Vagina (tissue), 2 donors: ENCODE data around the gene RASGRP4. TPM values are rescaled to one million over a fixed set of nuclear protein-coding genes. Genes with fewer than 3 reads are reported as not detected.

ENCODE experiments used
- DNase-seq, 2 donors: peaks; one replicate each; pipeline ENCODE4 v3.0.0-alpha.2; 2017; ENCODE audit errors: extremely low spot score in 2 of 2
- H3K27ac ChIP-seq: fragments of 200-600 bp; sonication (generic); one replicate; pipeline ENCODE4 v1.5.1; 2019
- H3K27me3 ChIP-seq: fragments of 200-600 bp; sonication (generic); one replicate; pipeline ENCODE4 v1.5.1; 2019
- H3K36me3 ChIP-seq, 2 donors: fragments of 200-600 bp; sonication (generic); one replicate each; pipeline ENCODE4 v1.5.1; 2017 to 2019
- H3K4me1 ChIP-seq: fragments of 200-600 bp; sonication (generic); one replicate; pipeline ENCODE4 v1.5.1; 2019
- H3K4me3 ChIP-seq, 2 donors: fragments of 200-600 bp; sonication (generic); 1 replicate in 1 of 2; 2 replicates in 1 of 2; pipeline ENCODE4 v1.5.1; 2016 to 2019
- H3K9me3 ChIP-seq: fragments of 200-600 bp; sonication (generic); one replicate; pipeline ENCODE4 v1.5.1; 2019
- CTCF ChIP-seq, 3 experiments: fragments of 450-650 bp in 2 of 3; fragments of 200-600 bp in 1 of 3; sonication (generic) in 1 of 3; IDR thresholded peaks; one replicate each; pipeline ENCODE4 v1.5.1; 2017 to 2019; ENCODE audit warnings: antibody characterized with exemption in 3 of 3, mild to moderate bottlenecking in 2 of 3, moderate library complexity in 2 of 3
- POLR2A ChIP-seq, 2 donors: fragments of 450-650 bp; IDR thresholded peaks; one replicate each; pipeline ENCODE4 v1.6.1; 2017; ENCODE audit warnings: antibody characterized with exemption in 2 of 2, mild to moderate bottlenecking in 2 of 2, moderate library complexity in 2 of 2
- POLR2AphosphoS5 ChIP-seq, 2 donors: sonication (generic); formaldehyde crosslinking; IDR thresholded peaks; one replicate each; pipeline ENCODE4 v1.9.0; 2017; ENCODE audit warnings: antibody characterized with exemption in 2 of 2, mild to moderate bottlenecking in 2 of 2, low read depth in 1 of 2; ENCODE audit not compliant: insufficient read depth in 1 of 2
- intact Hi-C: fragments of 100-400 bp; cut with DNase I; formaldehyde crosslinking; loops from one replicate; pipeline ENCODE4 v1.15.1; 2023
- total RNA-seq: library from RNA; depleted of rRNA; stranded (reverse); fragments of >200 nt; gene quantifications from one replicate; pipeline ENCODE4 v1.2.3, GENCODE V29; 2016

Gene RASGRP4
- total RNA-seq, 1 donor from 2014 or later: 2.9 TPM

GRCh38 chr19:38385804-38386257 is 40.2 kb downstream of the RASGRP4 start:
- H3K9me3 ChIP-seq: no peaks in the 10 kb centered on the region
- no peak overlapping the region for H3K27ac ChIP-seq
- DNase-seq: no peak
- intact Hi-C loops: no loop called here
- H3K4me3 ChIP-seq: no peak overlapping the region
- peaks cover 0 to 36% of the 10 kb centered on the region in 2 donors for H3K36me3 ChIP-seq
- no peaks in the 10 kb centered on the region for H3K27me3 ChIP-seq
- TF ChIP-seq POLR2A (IDR thresholded peaks at IDR 0.05) (no peak), CTCF (IDR thresholded peaks at IDR 0.05) (no peak), POLR2AphosphoS5 (IDR thresholded peaks at IDR 0.05; ENCODE audit: insufficient read depth in 1 of 2, low read depth in 1 of 2) (no peak)
- peaks cover 39% of the 10 kb centered on the region for H3K4me1 ChIP-seq

DNA sequence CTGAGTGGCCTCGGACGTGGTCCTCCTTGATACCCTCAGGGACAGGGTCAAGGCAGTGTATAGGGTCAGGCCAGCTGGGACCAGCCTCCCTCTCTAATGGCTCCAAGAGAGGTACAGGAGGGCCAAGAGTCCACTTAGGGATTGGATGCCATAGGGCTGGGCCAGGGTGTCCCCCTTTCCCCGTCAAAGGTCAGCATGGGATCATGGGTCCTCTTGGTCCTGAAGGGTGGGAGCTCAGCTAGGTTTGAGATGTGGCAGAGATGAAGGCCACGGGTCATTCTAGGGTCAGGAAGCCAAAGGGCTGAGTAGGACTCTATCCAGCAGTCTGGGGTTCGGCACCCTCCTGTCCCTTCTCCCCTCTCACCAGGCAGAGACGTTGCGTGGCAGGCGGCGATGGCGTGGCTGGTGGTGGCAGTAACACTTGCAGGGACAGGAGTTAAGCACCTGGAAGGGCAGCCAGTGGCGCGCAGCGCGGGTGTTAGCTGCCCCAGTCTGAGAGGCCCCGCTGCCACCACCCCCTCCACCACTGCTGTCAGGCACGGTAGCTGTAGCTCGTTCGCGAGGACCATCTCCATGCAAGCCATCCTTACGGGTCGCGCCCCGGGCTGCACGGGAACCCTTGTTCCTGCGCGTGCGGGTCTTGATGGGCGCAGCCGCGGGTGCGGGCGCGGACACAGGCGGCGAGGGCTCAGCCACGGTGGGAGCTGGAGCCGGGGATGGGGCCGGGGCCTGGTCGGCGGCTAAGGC is 40.8 kb downstream of the RASGRP4 start:
- H3K36me3 ChIP-seq: peaks cover 0 to 42% of the 10 kb centered on the region in 2 donors
- TF ChIP-seq CTCF (IDR thresholded peaks at IDR 0.05): no peak
- TF ChIP-seq POLR2AphosphoS5 (IDR thresholded peaks at IDR 0.05; ENCODE audit: insufficient read depth in 1 of 2, low read depth in 1 of 2): no peak
- TF ChIP-seq POLR2A (IDR thresholded peaks at IDR 0.05): no peak
- H3K27ac ChIP-seq: no peak overlapping the region
- intact Hi-C loops: no loop called here
- H3K27me3 ChIP-seq: no peaks in the 10 kb centered on the region
- H3K9me3 ChIP-seq: no peaks in the 10 kb centered on the region
- DNase-seq: no peak
- peaks cover 39% of the 10 kb centered on the region for H3K4me1 ChIP-seq
- no peak overlapping the region for H3K4me3 ChIP-seq

DNA sequence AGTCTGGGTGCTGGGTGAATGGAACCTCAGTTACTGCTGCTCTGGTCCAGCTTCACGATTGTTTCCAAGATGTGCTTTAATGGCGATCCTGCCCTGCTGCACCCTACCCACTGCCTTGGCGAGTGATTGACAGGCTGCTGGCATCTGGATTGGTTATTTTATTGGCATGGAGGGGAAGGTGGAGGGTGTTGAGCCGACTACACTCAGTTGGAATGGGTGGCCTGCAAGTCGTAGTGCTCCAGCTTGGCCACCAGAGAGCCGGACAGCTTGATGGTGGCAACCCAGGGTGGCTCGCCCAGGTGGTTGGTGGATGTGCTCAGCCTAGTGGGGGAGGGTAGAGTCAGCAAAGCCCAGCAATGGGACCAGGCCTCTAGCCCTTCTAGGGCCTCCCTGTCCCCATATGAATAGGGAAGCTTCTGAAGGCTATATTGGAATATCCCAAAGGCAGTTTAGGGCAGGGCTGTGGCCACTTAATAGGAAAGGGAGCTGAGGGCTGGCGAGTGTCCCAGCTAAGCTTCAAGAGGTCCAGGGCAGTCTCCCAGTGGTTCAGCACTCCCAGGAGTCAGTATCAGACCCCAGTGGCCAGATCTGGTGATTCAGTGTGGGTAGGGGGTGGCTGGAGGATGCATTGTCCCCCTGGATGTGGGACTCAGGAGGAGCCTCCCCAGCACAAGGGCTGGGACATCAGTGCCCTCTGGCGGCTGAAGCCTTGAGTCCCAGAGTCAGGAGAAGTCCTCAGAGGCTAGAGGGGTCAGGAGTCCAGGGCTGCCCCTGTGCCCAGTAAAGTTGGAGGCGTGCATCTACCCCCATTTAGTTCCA is 41.6 kb downstream of the RASGRP4 start:
- no peaks in the 10 kb centered on the region for H3K27me3 ChIP-seq
- intact Hi-C loops: no loop called here

GRCh38 chr19:38383743-38384142 is 42.3 kb downstream of the RASGRP4 start:
- intact Hi-C loops: no loop called here
- H3K4me1 ChIP-seq: peaks cover 30% of the 10 kb centered on the region
- H3K4me3 ChIP-seq: no peak overlapping the region
- TF ChIP-seq POLR2A (IDR thresholded peaks at IDR 0.05) (no peak), POLR2AphosphoS5 (IDR thresholded peaks at IDR 0.05; ENCODE audit: insufficient read depth in 1 of 2, low read depth in 1 of 2) (no peak), CTCF (IDR thresholded peaks at IDR 0.05) (no peak)
- no peaks in the 10 kb centered on the region for H3K9me3 ChIP-seq
- H3K27ac ChIP-seq: no peak overlapping the region
- no peak for DNase-seq
- H3K36me3 ChIP-seq: peaks cover 0 to 53% of the 10 kb centered on the region in 2 donors
- H3K27me3 ChIP-seq: no peaks in the 10 kb centered on the region

More for the DNA sequence above, 41.6 kb downstream of the RASGRP4 start:
- Histone ChIP-seq H3K9me3 (no peaks in the 10 kb centered on the region), H3K4me3 (no peak overlapping the region), H3K36me3 (peaks cover 0 to 49% of the 10 kb centered on the region in 2 donors), H3K4me1 (peaks cover 36% of the 10 kb centered on the region), H3K27ac (no peak overlapping the region)
- DNase-seq: no peak
- TF ChIP-seq POLR2A (IDR thresholded peaks at IDR 0.05): no peak
- TF ChIP-seq POLR2AphosphoS5 (IDR thresholded peaks at IDR 0.05; ENCODE audit: insufficient read depth in 1 of 2, low read depth in 1 of 2): no peak
- no peak for TF ChIP-seq CTCF (IDR thresholded peaks at IDR 0.05)
